Measurements from ENCODE around the gene RAPGEF3. TPM values are rescaled to one million over a fixed set of nuclear protein-coding genes. Genes with fewer than 3 reads are reported as not detected.

The RAPGEF3 gene
- total RNA-seq, 1 experiment from 2014 or later: 5.7 TPM

GRCh38 chr12:47722941-47723631 is 35.6 kb downstream of the RAPGEF3 start:
- peaks cover 27% of the 10 kb centered on the region for H3K4me1 ChIP-seq (replicated peaks; ENCODE audit: insufficient read depth)
- no peak overlapping the region for H2AFZ ChIP-seq
- H3K79me2 ChIP-seq (ENCODE audit: low read depth): no peaks in the 10 kb centered on the region
- no TSS peak for BruUV-seq (replicated peaks)
- no peaks in the 10 kb centered on the region for H3K9me2 ChIP-seq (ENCODE audit: insufficient read depth)
- peak overlapping the region; percentile 46 for H3K4me2 ChIP-seq
- intact Hi-C loops (cut with micrococcal nuclease; ENCODE audit: unreplicated experiment): no loop called here
- no peaks in the 10 kb centered on the region for H3K36me3 ChIP-seq (ENCODE audit: low read depth)
- H3F3A ChIP-seq (ENCODE audit: insufficient read depth, low read depth): 0 out of 2 replicates have a peak, but pooled peaks cover 14% of the 10 kb centered on the region
- H3K9me3 ChIP-seq (ENCODE audit: insufficient read depth, low read depth): no peaks in the 10 kb centered on the region
- ChIA-PET CTCF (no interaction called here), POLR2A (ENCODE audit: unreplicated experiment) (no interaction called here)
- no peaks in the 10 kb centered on the region for H4K20me1 ChIP-seq (ENCODE audit: insufficient read depth)
- TF ChIP-seq CTCF (conservative IDR thresholded peaks at IDR 0.05): no peak
- no peak for TF ChIP-seq EZH2 (IDR thresholded peaks at IDR 0.05; ENCODE audit: low read depth)
- no peak overlapping the region for H3K27ac ChIP-seq
- no peak overlapping the region for H3K4me3 ChIP-seq
- DNase-seq: no peak
- no peaks in the 10 kb centered on the region for H3K27me3 ChIP-seq (ENCODE audit: insufficient read depth, low read depth)

GRCh38 chr12:47722136-47722834 is 36.4 kb downstream of the RAPGEF3 start:
- no peaks in the 10 kb centered on the region for H3K79me2 ChIP-seq (ENCODE audit: low read depth)
- H3K27me3 ChIP-seq (ENCODE audit: insufficient read depth, low read depth): no peaks in the 10 kb centered on the region
- peak overlapping the region; percentile 46 for H3K4me2 ChIP-seq
- H3K4me1 ChIP-seq (replicated peaks; ENCODE audit: insufficient read depth): peaks cover 27% of the 10 kb centered on the region
- intact Hi-C loops (cut with micrococcal nuclease; ENCODE audit: unreplicated experiment): no loop called here
- no peaks in the 10 kb centered on the region for H3K9me2 ChIP-seq (ENCODE audit: insufficient read depth)
- no peak for TF ChIP-seq EZH2 (IDR thresholded peaks at IDR 0.05; ENCODE audit: low read depth)
- no peak for TF ChIP-seq CTCF (conservative IDR thresholded peaks at IDR 0.05)
- no peak overlapping the region for H2AFZ ChIP-seq
- H3F3A ChIP-seq (ENCODE audit: insufficient read depth, low read depth): 0 out of 2 replicates have a peak, but pooled peaks cover 14% of the 10 kb centered on the region
- H3K36me3 ChIP-seq (ENCODE audit: low read depth): no peaks in the 10 kb centered on the region
- DNase-seq: peak in 1 of 2 experiments; percentile 74
- H3K27ac ChIP-seq: 0 out of 2 replicates have a peak overlapping the region, but pooled peaks have one; percentile 10
- no peaks in the 10 kb centered on the region for H4K20me1 ChIP-seq (ENCODE audit: insufficient read depth)
- ChIA-PET POLR2A (ENCODE audit: unreplicated experiment) (interaction anchor here (0.5 to 0.8 kb wide), 3 partner anchors 16 to 183 kb away, joined by 3 to 7 read pairs (median 4); partner anchors contain the start of genes RPAP3 and VDR), CTCF (no interaction called here)
- H3K9me3 ChIP-seq (ENCODE audit: insufficient read depth, low read depth): no peaks in the 10 kb centered on the region
- H3K4me3 ChIP-seq: no peak overlapping the region
- no TSS peak for BruUV-seq (replicated peaks)

DNA sequence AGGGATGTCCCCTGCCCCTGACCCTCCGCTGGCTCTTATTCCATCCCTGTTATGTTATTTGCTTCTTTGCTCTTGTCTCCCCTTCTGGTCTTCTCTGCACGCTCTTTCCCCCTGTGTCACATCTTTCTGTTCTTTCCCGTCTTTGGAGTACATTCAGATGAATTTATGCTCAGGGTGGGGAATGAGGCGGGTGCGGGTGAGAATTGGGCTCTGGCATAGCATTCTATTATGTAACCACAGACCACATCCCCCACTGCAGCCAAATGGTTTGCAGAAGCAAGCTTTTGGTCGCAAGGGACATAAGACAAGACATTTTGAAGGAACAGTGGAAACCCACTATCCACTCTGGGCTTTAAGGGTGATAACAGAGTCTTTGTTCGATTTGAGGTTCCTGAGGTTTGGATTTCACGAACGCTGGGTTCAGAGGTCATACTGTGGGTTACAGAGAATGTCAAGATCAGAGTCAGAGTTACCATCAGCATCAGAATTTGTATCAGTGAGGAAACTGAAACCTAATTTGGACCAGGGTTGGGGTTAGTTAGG is 37.2 kb downstream of the RAPGEF3 start:
- no peaks in the 10 kb centered on the region for H3K9me2 ChIP-seq (ENCODE audit: insufficient read depth)
- ChIA-PET CTCF (no interaction called here), POLR2A (ENCODE audit: unreplicated experiment) (interaction anchor here (0.5 to 0.8 kb wide), 3 partner anchors 16 to 184 kb away, joined by 3 to 7 read pairs (median 4); partner anchors contain the start of genes RPAP3 and VDR)
- H3F3A ChIP-seq (ENCODE audit: insufficient read depth, low read depth): 0 out of 2 replicates have a peak, but pooled peaks cover 14% of the 10 kb centered on the region
- H2AFZ ChIP-seq: no peak overlapping the region
- H3K27ac ChIP-seq: no peak overlapping the region
- BruUV-seq (replicated peaks): no TSS peak
- TF ChIP-seq CTCF (conservative IDR thresholded peaks at IDR 0.05): no peak
- TF ChIP-seq EZH2 (IDR thresholded peaks at IDR 0.05; ENCODE audit: low read depth): no peak
- H3K79me2 ChIP-seq (ENCODE audit: low read depth): no peaks in the 10 kb centered on the region
- intact Hi-C loops (cut with micrococcal nuclease; ENCODE audit: unreplicated experiment): no loop called here
- H3K27me3 ChIP-seq (ENCODE audit: insufficient read depth, low read depth): no peaks in the 10 kb centered on the region
- H3K9me3 ChIP-seq (ENCODE audit: insufficient read depth, low read depth): no peaks in the 10 kb centered on the region
- no peaks in the 10 kb centered on the region for H3K36me3 ChIP-seq (ENCODE audit: low read depth)
- H3K4me3 ChIP-seq: no peak overlapping the region
- no peak for DNase-seq
- peak overlapping the region; percentile 46 for H3K4me2 ChIP-seq
- no peaks in the 10 kb centered on the region for H4K20me1 ChIP-seq (ENCODE audit: insufficient read depth)
- peaks cover 27% of the 10 kb centered on the region for H3K4me1 ChIP-seq (replicated peaks; ENCODE audit: insufficient read depth)

Measured in PC-9 (cell line).